Caco-2 (cell line): ENCODE results near the gene CSMD2. TPM values are rescaled to one million over a fixed set of nuclear protein-coding genes. Genes with fewer than 3 reads are reported as not detected.

Experiments
- BruUV-seq: library from RNA; stranded (reverse); fragments of 400-500 nt; replicated peaks from 2 replicates; lab custom pipeline; 2021; lab: Mats Ljungman, UMichigan
- CTCF ChIA-PET: fragments of 300-600 bp; sonication (Branson Sonifier 250); formaldehyde crosslinking; loops from one replicate; lab custom pipeline; 2022; ENCODE audit warnings: antibody characterized with exemption; lab: Charles Lee
- POLR2A ChIA-PET: fragments of 300-600 bp; sonication (Branson Sonifier 250); formaldehyde crosslinking; loops from one replicate; lab custom pipeline; 2022; ENCODE audit warnings: antibody characterized with exemption; lab: Charles Lee
- DNase-seq, 2 experiments: peaks; one replicate each; pipeline versions ENCODE4 v3.0.0 to v3.0.0-alpha.2; 2020 to 2022
- H3K27me3 ChIP-seq: replicated peaks from 2 replicates; pipeline ENCODE4 v1.6.0; 2011; ENCODE audit warnings: low read length; ENCODE audit not compliant: control insufficient read depth, insufficient read depth
- H3K36me3 ChIP-seq: 2 replicates; pipeline ENCODE4 v1.5.1; 2011; ENCODE audit warnings: low read length; ENCODE audit not compliant: control insufficient read depth, insufficient read depth
- H3K4me1 ChIP-seq: fragments of 250-450 bp; sonication (Bioruptor Pico); 2 replicates; pipeline ENCODE4 v1.5.1; 2020; ENCODE audit warnings: mild to moderate bottlenecking
- H3K4me3 ChIP-seq: 2 replicates; pipeline ENCODE4 v1.5.1; 2011; ENCODE audit warnings: low read depth, mild to moderate bottlenecking, control low read depth, low read length
- H3K9me3 ChIP-seq: fragments of 250-450 bp; sonication (Bioruptor Pico); 2 replicates; pipeline ENCODE4 v1.5.1; 2020; ENCODE audit warnings: mild to moderate bottlenecking, moderate library complexity
- H3K27ac Mint-ChIP-seq: one replicate; pipeline ENCODE4 v1.8.0; 2022; ENCODE audit warnings: mixed read lengths; ENCODE audit not compliant: unreplicated experiment
- H3K27me3 Mint-ChIP-seq: one replicate; pipeline ENCODE4 v1.8.0; 2022; ENCODE audit warnings: mixed read lengths; ENCODE audit not compliant: insufficient read depth, unreplicated experiment
- H3K36me3 Mint-ChIP-seq: one replicate; pipeline ENCODE4 v1.8.0; 2022; ENCODE audit warnings: mild to moderate bottlenecking, mixed read lengths; ENCODE audit not compliant: insufficient read depth, unreplicated experiment
- H3K4me1 Mint-ChIP-seq: one replicate; pipeline ENCODE4 v1.8.0; 2022; ENCODE audit warnings: low read depth, mixed read lengths; ENCODE audit not compliant: unreplicated experiment
- H3K4me3 Mint-ChIP-seq: one replicate; pipeline ENCODE4 v1.8.0; 2022; ENCODE audit warnings: mild to moderate bottlenecking, moderate library complexity, mixed read lengths; ENCODE audit not compliant: unreplicated experiment
- H3K9me3 Mint-ChIP-seq: one replicate; pipeline ENCODE4 v1.8.0; 2022; ENCODE audit warnings: mixed read lengths; ENCODE audit not compliant: unreplicated experiment
- intact Hi-C: fragments of 100-400 bp; cut with micrococcal nuclease; formaldehyde crosslinking; loops from one replicate; pipeline ENCODE4 v1.10.0; 2022; ENCODE audit not compliant: unreplicated experiment
- total RNA-seq: library from RNA; stranded (reverse); gene quantifications from 2 replicates; pipeline ENCODE4 v1.2.3, GENCODE V29; 2022
- TF ChIP-seq, protein P1 (sequence below), 2 experiments: fragments of 200-600 bp in 1 of 2; IDR thresholded peaks; 1 replicate in 1 of 2; 2 replicates in 1 of 2; pipeline versions ENCODE4 v1.5.1 to v1.8.0; 2011 to 2022; ENCODE audit warnings: antibody characterized with exemption in 1 of 2, control low read depth in 1 of 2, inconsistent platforms in 1 of 2, low read depth in 1 of 2, low read length in 1 of 2, mild to moderate bottlenecking in 1 of 2, moderate library complexity in 1 of 2; ENCODE audit not compliant: insufficient read depth in 1 of 2, severe bottlenecking in 1 of 2, unreplicated experiment in 1 of 2

Gene CSMD2
- total RNA-seq, 1 experiment from 2014 or later = not detected

DNA sequence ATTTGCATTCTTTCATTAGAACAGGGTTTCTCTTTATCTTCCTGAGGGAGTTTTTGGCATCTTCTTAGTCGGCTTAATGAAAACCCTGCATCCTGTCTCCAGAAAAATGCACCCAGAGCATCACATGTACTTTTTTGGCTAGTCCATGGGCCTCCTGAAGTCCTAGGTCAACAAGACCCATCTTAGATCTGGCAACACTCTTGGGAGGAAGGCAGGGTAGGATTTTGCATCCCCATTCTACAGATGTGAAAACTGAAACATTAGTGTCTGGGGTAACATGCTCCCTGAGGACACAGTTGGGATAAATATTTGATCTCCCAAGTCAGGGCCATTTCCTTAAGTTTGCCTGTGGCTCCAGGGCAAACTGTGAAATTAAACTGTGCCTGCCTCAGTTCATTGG lies 341.2 kb downstream of the CSMD2 start:
- CTCF ChIA-PET = no interaction called here
- H3K4me1 Mint-ChIP-seq = no peaks in the 10 kb centered on the region
- no peak overlapping the region for H3K4me3 Mint-ChIP-seq
- Histone ChIP-seq H3K27me3 (no peaks in the 10 kb centered on the region), H3K4me1 (no peaks in the 10 kb centered on the region), H3K4me3 (no peak overlapping the region), H3K9me3 (no peaks in the 10 kb centered on the region), H3K36me3 (no peaks in the 10 kb centered on the region)
- H3K9me3 Mint-ChIP-seq = no peaks in the 10 kb centered on the region
- no peaks in the 10 kb centered on the region for H3K36me3 Mint-ChIP-seq
- TF ChIP-seq, protein P1, sequence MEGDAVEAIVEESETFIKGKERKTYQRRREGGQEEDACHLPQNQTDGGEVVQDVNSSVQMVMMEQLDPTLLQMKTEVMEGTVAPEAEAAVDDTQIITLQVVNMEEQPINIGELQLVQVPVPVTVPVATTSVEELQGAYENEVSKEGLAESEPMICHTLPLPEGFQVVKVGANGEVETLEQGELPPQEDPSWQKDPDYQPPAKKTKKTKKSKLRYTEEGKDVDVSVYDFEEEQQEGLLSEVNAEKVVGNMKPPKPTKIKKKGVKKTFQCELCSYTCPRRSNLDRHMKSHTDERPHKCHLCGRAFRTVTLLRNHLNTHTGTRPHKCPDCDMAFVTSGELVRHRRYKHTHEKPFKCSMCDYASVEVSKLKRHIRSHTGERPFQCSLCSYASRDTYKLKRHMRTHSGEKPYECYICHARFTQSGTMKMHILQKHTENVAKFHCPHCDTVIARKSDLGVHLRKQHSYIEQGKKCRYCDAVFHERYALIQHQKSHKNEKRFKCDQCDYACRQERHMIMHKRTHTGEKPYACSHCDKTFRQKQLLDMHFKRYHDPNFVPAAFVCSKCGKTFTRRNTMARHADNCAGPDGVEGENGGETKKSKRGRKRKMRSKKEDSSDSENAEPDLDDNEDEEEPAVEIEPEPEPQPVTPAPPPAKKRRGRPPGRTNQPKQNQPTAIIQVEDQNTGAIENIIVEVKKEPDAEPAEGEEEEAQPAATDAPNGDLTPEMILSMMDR (IDR thresholded peaks at IDR 0.05; ENCODE audit: insufficient read depth in 1 of 2, low read depth in 1 of 2, low read length in 1 of 2, severe bottlenecking in 1 of 2, unreplicated experiment in 1 of 2) = no peak
- no peak for DNase-seq
- H3K27ac Mint-ChIP-seq = no peak overlapping the region
- intact Hi-C loops = no loop called here
- H3K27me3 Mint-ChIP-seq = peaks cover 6% of the 10 kb centered on the region
- POLR2A ChIA-PET = no interaction called here
- BruUV-seq = no TSS peak

DNA sequence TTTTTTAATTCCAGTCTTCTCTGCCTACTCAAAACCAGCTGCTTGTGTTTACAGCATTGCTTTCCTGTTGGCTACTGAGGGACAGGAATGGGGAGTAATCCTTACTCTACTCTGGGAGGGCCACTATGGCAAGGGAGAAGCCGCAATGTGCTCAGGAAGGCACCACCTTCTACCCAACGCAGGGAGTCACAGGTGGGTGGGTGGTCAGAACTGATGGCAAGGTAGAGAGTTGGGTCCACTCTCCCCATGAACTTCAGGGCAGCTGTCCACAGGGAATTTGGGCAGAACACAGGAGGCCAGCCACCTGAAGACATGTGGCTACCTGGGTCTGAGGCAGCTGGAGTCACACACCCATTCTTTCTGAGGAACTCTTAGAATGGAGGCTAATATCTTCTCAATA lies 341.6 kb downstream of the CSMD2 start:
- POLR2A ChIA-PET = no interaction called here
- H3K27me3 Mint-ChIP-seq = peaks cover 6% of the 10 kb centered on the region
- CTCF ChIA-PET = no interaction called here
- Histone ChIP-seq H3K9me3 (no peaks in the 10 kb centered on the region), H3K27me3 (no peaks in the 10 kb centered on the region), H3K36me3 (no peaks in the 10 kb centered on the region), H3K4me1 (no peaks in the 10 kb centered on the region), H3K4me3 (no peak overlapping the region)
- no peaks in the 10 kb centered on the region for H3K36me3 Mint-ChIP-seq
- TF ChIP-seq, protein P1 (IDR thresholded peaks at IDR 0.05; ENCODE audit: insufficient read depth in 1 of 2, low read depth in 1 of 2, low read length in 1 of 2, severe bottlenecking in 1 of 2, unreplicated experiment in 1 of 2) = no peak
- H3K27ac Mint-ChIP-seq = no peak overlapping the region
- intact Hi-C loops = no loop called here
- DNase-seq = no peak
- H3K4me1 Mint-ChIP-seq = no peaks in the 10 kb centered on the region
- BruUV-seq = no TSS peak
- H3K4me3 Mint-ChIP-seq = no peak overlapping the region
- H3K9me3 Mint-ChIP-seq = no peaks in the 10 kb centered on the region

DNA sequence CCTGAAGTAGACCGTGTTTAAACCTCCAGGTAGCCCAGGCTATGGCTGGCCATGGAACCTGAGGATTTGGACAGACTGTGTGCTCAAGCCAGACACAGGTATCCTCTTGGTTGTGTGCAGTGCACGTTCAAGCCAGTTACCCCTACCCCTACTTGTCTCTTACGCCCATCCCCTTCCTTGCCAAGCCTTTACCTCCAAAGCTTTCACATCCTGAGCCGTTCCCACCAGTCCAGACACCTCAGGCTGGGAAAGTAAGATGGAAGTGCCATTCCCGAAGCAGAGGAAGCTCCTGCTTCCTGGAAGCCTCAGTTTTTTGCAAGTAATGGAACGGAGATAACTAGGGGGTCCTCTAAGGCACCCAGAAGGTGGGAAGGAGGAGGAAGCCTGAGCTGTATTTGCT lies 342.6 kb downstream of the CSMD2 start:
- CTCF ChIA-PET = no interaction called here
- DNase-seq = no peak
- Mint-ChIP-seq H3K4me1 (no peaks in the 10 kb centered on the region), H3K4me3 (no peak overlapping the region), H3K27ac (no peak overlapping the region), H3K27me3 (peaks cover 6% of the 10 kb centered on the region), H3K9me3 (no peaks in the 10 kb centered on the region), H3K36me3 (no peaks in the 10 kb centered on the region)
- TF ChIP-seq, protein P1 (IDR thresholded peaks at IDR 0.05; ENCODE audit: insufficient read depth in 1 of 2, low read depth in 1 of 2, low read length in 1 of 2, severe bottlenecking in 1 of 2, unreplicated experiment in 1 of 2) = no peak
- no peak overlapping the region for H3K4me3 ChIP-seq
- intact Hi-C loops = no loop called here
- no peaks in the 10 kb centered on the region for H3K27me3 ChIP-seq
- no peaks in the 10 kb centered on the region for H3K36me3 ChIP-seq
- POLR2A ChIA-PET = no interaction called here
- H3K9me3 ChIP-seq = no peaks in the 10 kb centered on the region
- 0 out of 2 replicates have a peak, but pooled peaks cover 6% of the 10 kb centered on the region for H3K4me1 ChIP-seq
- no TSS peak for BruUV-seq
